GM23338 (cell line): ENCODE results near the gene GNAO1. TPM values are rescaled to one million over a fixed set of nuclear protein-coding genes. Genes with fewer than 3 reads are reported as not detected.

Experiments
- ATAC-seq: fragments of 200-7000 bp; cut with Tn5 transposase; 3 replicates; pipeline ENCODE4 v1.9.1; 2020
- DNase-seq: peaks from one replicate; pipeline ENCODE4 v3.0.0-alpha.2; 2015; ENCODE audit warnings: low spot score
- H2AFZ ChIP-seq: fragments of 200-600 bp; sonication (generic); 2 replicates; pipeline ENCODE4 v1.8.0; 2016; ENCODE audit warnings: antibody characterized with exemption, mild to moderate bottlenecking, moderate library complexity
- H3F3A ChIP-seq: fragments of 200-600 bp; sonication (generic); replicated peaks from 2 replicates; pipeline ENCODE4 v1.8.0; 2017; ENCODE audit warnings: antibody characterized with exemption, mixed run types, low read depth
- H3K27ac ChIP-seq: fragments of 200-600 bp; sonication (generic); 2 replicates; pipeline ENCODE4 v1.6.1; 2016; ENCODE audit warnings: low read depth
- H3K27me3 ChIP-seq: fragments of 200-600 bp; sonication (generic); 2 replicates; pipeline ENCODE4 v1.8.0; 2016; ENCODE audit warnings: mild to moderate bottlenecking, mixed run types, moderate library complexity; ENCODE audit not compliant: insufficient read depth
- H3K36me3 ChIP-seq: fragments of 200-600 bp; sonication (generic); 2 replicates; pipeline ENCODE4 v1.8.0; 2016; ENCODE audit warnings: mild to moderate bottlenecking; ENCODE audit not compliant: insufficient read depth
- H3K4me1 ChIP-seq: fragments of 200-600 bp; sonication (generic); 2 replicates; pipeline ENCODE4 v1.8.0; 2016; ENCODE audit warnings: mild to moderate bottlenecking, moderate library complexity; ENCODE audit not compliant: insufficient read depth
- H3K4me2 ChIP-seq: fragments of 200-600 bp; sonication (generic); 2 replicates; pipeline ENCODE4 v1.7.1; 2017; ENCODE audit warnings: mixed run types
- H3K4me3 ChIP-seq: fragments of 200-600 bp; sonication (generic); 2 replicates; pipeline ENCODE4 v1.6.1; 2016; ENCODE audit warnings: mixed run types
- H3K79me2 ChIP-seq: fragments of 200-600 bp; sonication (generic); replicated peaks from 2 replicates; pipeline ENCODE4 v1.8.0; 2017; ENCODE audit warnings: mild to moderate bottlenecking; ENCODE audit not compliant: insufficient read depth
- H3K9me2 ChIP-seq: fragments of 200-600 bp; sonication (generic); 2 replicates; pipeline ENCODE4 v1.8.0; 2017; ENCODE audit not compliant: insufficient read depth
- H4K20me1 ChIP-seq: fragments of 200-600 bp; sonication (generic); replicated peaks from 2 replicates; pipeline ENCODE4 v1.8.0; 2017; ENCODE audit warnings: mild to moderate bottlenecking; ENCODE audit not compliant: insufficient read depth
- H3K27ac Mint-ChIP-seq: 2 replicates; pipeline ENCODE4 v1.8.0; 2020; ENCODE audit warnings: inconsistent platforms, mild to moderate bottlenecking, moderate library complexity, mixed read lengths
- H3K27me3 Mint-ChIP-seq: 3 replicates; pipeline ENCODE4 v1.8.0; 2022; ENCODE audit warnings: low read depth, mild to moderate bottlenecking, moderate library complexity, mixed read lengths, inconsistent platforms; ENCODE audit not compliant: insufficient read depth, poor library complexity
- H3K36me3 Mint-ChIP-seq: 3 replicates; pipeline ENCODE4 v1.8.0; 2021; ENCODE audit warnings: low read depth, mild to moderate bottlenecking, inconsistent platforms, moderate library complexity, mixed read lengths
- H3K4me1 Mint-ChIP-seq: 3 replicates; pipeline ENCODE4 v1.8.0; 2020; ENCODE audit warnings: mild to moderate bottlenecking, inconsistent platforms, mixed read lengths
- H3K4me3 Mint-ChIP-seq: 3 replicates; pipeline ENCODE4 v1.8.0; 2021; ENCODE audit warnings: moderate library complexity, mild to moderate bottlenecking, inconsistent platforms, mixed read lengths
- H3K9me3 Mint-ChIP-seq: 3 replicates; pipeline ENCODE4 v1.8.0; 2020; ENCODE audit warnings: moderate library complexity, mild to moderate bottlenecking, inconsistent platforms, mixed read lengths
- CTCF ChIP-seq, 2 experiments: fragments of 200-600 bp in 1 of 2; sonication (generic) in 1 of 2; conservative IDR thresholded peaks; 2 replicates each; pipeline versions ENCODE4 v1.5.1 to v1.6.1; 2016 to 2017; ENCODE audit warnings: antibody characterized with exemption in 2 of 2, low read depth in 2 of 2, mild to moderate bottlenecking in 2 of 2, moderate library complexity in 1 of 2
- ETS1 ChIP-seq: IDR thresholded peaks from 2 replicates; pipeline ENCODE4 v1.6.1; 2016; ENCODE audit warnings: antibody characterized with exemption
- EZH2phosphoT487 ChIP-seq: fragments of 200-600 bp; sonication (generic); IDR thresholded peaks from one replicate; pipeline ENCODE4 v1.8.1; 2018; ENCODE audit warnings: antibody characterized with exemption; ENCODE audit not compliant: unreplicated experiment
- JUNB ChIP-seq: IDR thresholded peaks from one replicate; pipeline ENCODE4 v1.6.1; 2016; ENCODE audit warnings: antibody characterized with exemption; ENCODE audit not compliant: unreplicated experiment
- NANOG ChIP-seq: IDR thresholded peaks from 2 replicates; pipeline ENCODE4 v1.6.1; 2016; ENCODE audit warnings: antibody characterized with exemption, borderline replicate concordance
- POLR2AphosphoS5 ChIP-seq: IDR thresholded peaks from 2 replicates; pipeline ENCODE4 v1.6.1; 2016; ENCODE audit warnings: antibody characterized with exemption, low read depth
- STAT1 ChIP-seq: IDR thresholded peaks from one replicate; pipeline ENCODE4 v1.6.1; 2016; ENCODE audit warnings: antibody characterized with exemption; ENCODE audit not compliant: unreplicated experiment
- polyA plus RNA-seq: library from polyadenylated mRNA; unstranded; fragments of >200 nt; fragmentation: Nextera tagmentation; extraction: Ambion mirVana; gene quantifications from 2 replicates; pipeline ENCODE4 v1.2.1, GENCODE V29; 2016
- total RNA-seq: library from RNA; depleted of rRNA; stranded (reverse); fragments of >200 nt; shearing (Covaris generic); gene quantifications from 2 replicates; pipeline ENCODE4 v1.2.3, GENCODE V29; 2014

The GNAO1 gene
- total and polyA plus RNA-seq, 2 experiments from 2014 or later, result 6.5 to 24.8 TPM

GRCh38 chr16:56307534-56307873 lies 116.2 kb downstream of the GNAO1 start:
- H3K4me3 ChIP-seq, result no peak overlapping the region
- H3K27me3 Mint-ChIP-seq, result peaks cover 6% of the 10 kb centered on the region
- no peaks in the 10 kb centered on the region; the same call in 2 of the 3 replicates for H3K36me3 Mint-ChIP-seq
- no peaks in the 10 kb centered on the region for H3K4me1 ChIP-seq
- H3K4me2 ChIP-seq, result no peak overlapping the region
- no peaks in the 10 kb centered on the region for H4K20me1 ChIP-seq
- TF ChIP-seq JUNB, result no peak
- TF ChIP-seq CTCF (conservative IDR thresholded peaks at IDR 0.05; ENCODE audit: low read depth in 2 of 2), result no peak
- no peak for TF ChIP-seq POLR2AphosphoS5
- no peak for TF ChIP-seq EZH2phosphoT487
- peaks cover 15% of the 10 kb centered on the region for H3K4me1 Mint-ChIP-seq
- no peaks in the 10 kb centered on the region for H3K9me2 ChIP-seq
- H3K79me2 ChIP-seq, result no peaks in the 10 kb centered on the region
- no peak overlapping the region for H3K4me3 Mint-ChIP-seq
- H3K27ac ChIP-seq, result no peak overlapping the region
- no peaks in the 10 kb centered on the region for H3K27me3 ChIP-seq
- no peaks in the 10 kb centered on the region for H3K36me3 ChIP-seq
- DNase-seq (no peak), ATAC-seq (no peak)
- no peak overlapping the region for H2AFZ ChIP-seq
- no peaks in the 10 kb centered on the region for H3K9me3 Mint-ChIP-seq
- no peaks in the 10 kb centered on the region for H3F3A ChIP-seq
- no peak overlapping the region for H3K27ac Mint-ChIP-seq

GRCh38 chr16:56309008-56309407 lies 117.7 kb downstream of the GNAO1 start:
- no peaks in the 10 kb centered on the region for H3K9me2 ChIP-seq
- no peaks in the 10 kb centered on the region for H3K36me3 ChIP-seq
- H3K4me3 ChIP-seq, result no peak overlapping the region
- H3F3A ChIP-seq, result no peaks in the 10 kb centered on the region
- peaks cover 15% of the 10 kb centered on the region for H3K4me1 Mint-ChIP-seq
- peak; percentile 16 for DNase-seq
- no peaks in the 10 kb centered on the region for H3K4me1 ChIP-seq
- no peak overlapping the region for H3K27ac ChIP-seq
- no peaks in the 10 kb centered on the region for H3K79me2 ChIP-seq
- no peak overlapping the region for H2AFZ ChIP-seq
- H4K20me1 ChIP-seq, result no peaks in the 10 kb centered on the region
- H3K9me3 Mint-ChIP-seq, result no peaks in the 10 kb centered on the region
- 0 out of 2 replicates have a peak overlapping the region, but pooled peaks have one; percentile 50 for H3K27ac Mint-ChIP-seq
- no peak overlapping the region for H3K4me2 ChIP-seq
- no peaks in the 10 kb centered on the region for H3K27me3 ChIP-seq
- no peaks in the 10 kb centered on the region; the same call in 2 of the 3 replicates for H3K36me3 Mint-ChIP-seq
- H3K27me3 Mint-ChIP-seq, result peaks cover 6% of the 10 kb centered on the region
- H3K4me3 Mint-ChIP-seq, result no peak overlapping the region
- no peak for TF ChIP-seq NANOG
- TF ChIP-seq STAT1, result no peak
- ATAC-seq, result no peak

- DNase-seq, result no peak
- H3K4me3 Mint-ChIP-seq, result no peak overlapping the region
- peaks cover 6% of the 10 kb centered on the region for H3K27me3 Mint-ChIP-seq
- TF ChIP-seq ETS1 (no peak), POLR2AphosphoS5 (no peak), NANOG (no peak), JUNB (no peak), CTCF (conservative IDR thresholded peaks at IDR 0.05; ENCODE audit: low read depth in 2 of 2) (no peak)
- H3K4me1 ChIP-seq, result no peaks in the 10 kb centered on the region
- H3K9me2 ChIP-seq, result no peaks in the 10 kb centered on the region
- H3K27ac Mint-ChIP-seq, result no peak overlapping the region
- no peak overlapping the region for H3K4me2 ChIP-seq
- ATAC-seq, result no peak
- H2AFZ ChIP-seq, result no peak overlapping the region
- H3F3A ChIP-seq, result no peaks in the 10 kb centered on the region
- no peaks in the 10 kb centered on the region for H3K36me3 ChIP-seq
- no peak overlapping the region for H3K27ac ChIP-seq
- H3K9me3 Mint-ChIP-seq, result no peaks in the 10 kb centered on the region
- H3K4me1 Mint-ChIP-seq, result peaks cover 10% of the 10 kb centered on the region
- H3K27me3 ChIP-seq, result no peaks in the 10 kb centered on the region
- no peaks in the 10 kb centered on the region for H4K20me1 ChIP-seq
- no peaks in the 10 kb centered on the region for H3K36me3 Mint-ChIP-seq
- H3K79me2 ChIP-seq, result no peaks in the 10 kb centered on the region
- no peak overlapping the region for H3K4me3 ChIP-seq
Observed at GRCh38 chr16:56310690-56311089, 119.4 kb downstream of the GNAO1 start.
